Mesodermal cell (in vitro differentiated cells): ENCODE data around the gene TGFBR3.

Source experiments
- H3K27ac ChIP-seq: 2 replicates; pipeline ENCODE4 v1.7.0; 2013; ENCODE audit warnings: mild to moderate bottlenecking, low read depth, low read length, moderate library complexity; ENCODE audit not compliant: severe bottlenecking
- H3K36me3 ChIP-seq: 2 replicates; pipeline ENCODE4 v1.7.1; 2013; ENCODE audit warnings: mild to moderate bottlenecking, low read length, moderate library complexity; ENCODE audit not compliant: control insufficient read depth, insufficient read depth
- H3K4me1 ChIP-seq: one replicate; pipeline ENCODE4 v1.7.1; 2013; ENCODE audit warnings: mild to moderate bottlenecking, low read length; ENCODE audit not compliant: insufficient read depth, control insufficient read depth, poor library complexity, severe bottlenecking
- H3K4me3 ChIP-seq: 2 replicates; pipeline ENCODE4 v1.7.0; 2013; ENCODE audit warnings: low read length, control low read depth, mild to moderate bottlenecking; ENCODE audit not compliant: insufficient read depth, poor library complexity, severe bottlenecking; ENCODE audit errors: extremely low read depth
- H3K9me3 ChIP-seq: 2 replicates; pipeline ENCODE4 v1.7.1; 2013; ENCODE audit warnings: mild to moderate bottlenecking, low read length, moderate library complexity; ENCODE audit not compliant: control insufficient read depth
- WGBS, 2 experiments: methylation state at CpG; one replicate each; pipeline ENCODE4 v1.1.5; 2013; ENCODE audit warnings: missing lambda C conversion rate in 2 of 2; ENCODE audit not compliant: insufficient coverage in 2 of 2; 5-methylcytosine and 5-hydroxymethylcytosine counted together

Gene TGFBR3

DNA sequence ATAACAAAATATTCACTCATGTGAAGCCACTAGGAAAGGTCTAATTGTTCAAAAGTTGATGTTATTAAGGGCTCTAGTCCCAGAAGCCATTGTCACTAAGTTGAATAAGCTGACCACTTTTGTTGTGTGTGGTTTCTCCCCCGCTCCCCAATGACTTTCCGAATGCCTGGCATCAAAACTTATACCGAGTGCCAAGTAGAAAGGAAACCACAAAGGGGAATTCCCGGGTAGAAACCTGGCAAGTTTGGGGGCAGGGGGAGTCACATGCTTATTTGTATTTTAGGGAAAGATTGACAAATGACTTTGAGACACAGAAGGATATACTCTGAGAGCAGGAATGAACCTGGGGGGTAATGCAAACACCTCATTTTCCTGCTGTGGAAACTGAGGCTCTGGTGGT is 154.1 kb downstream of the TGFBR3 start:
- Histone ChIP-seq H3K4me1 (peaks cover 43% of the 10 kb centered on the region), H3K9me3 (no peaks in the 10 kb centered on the region), H3K27ac (no peak overlapping the region), H3K36me3 (peaks cover 8% of the 10 kb centered on the region), H3K4me3 (no peak overlapping the region)
- 93 to 100% methylated on average over 4 of the region's 4 CpGs for WGBS, 2 experiments

DNA sequence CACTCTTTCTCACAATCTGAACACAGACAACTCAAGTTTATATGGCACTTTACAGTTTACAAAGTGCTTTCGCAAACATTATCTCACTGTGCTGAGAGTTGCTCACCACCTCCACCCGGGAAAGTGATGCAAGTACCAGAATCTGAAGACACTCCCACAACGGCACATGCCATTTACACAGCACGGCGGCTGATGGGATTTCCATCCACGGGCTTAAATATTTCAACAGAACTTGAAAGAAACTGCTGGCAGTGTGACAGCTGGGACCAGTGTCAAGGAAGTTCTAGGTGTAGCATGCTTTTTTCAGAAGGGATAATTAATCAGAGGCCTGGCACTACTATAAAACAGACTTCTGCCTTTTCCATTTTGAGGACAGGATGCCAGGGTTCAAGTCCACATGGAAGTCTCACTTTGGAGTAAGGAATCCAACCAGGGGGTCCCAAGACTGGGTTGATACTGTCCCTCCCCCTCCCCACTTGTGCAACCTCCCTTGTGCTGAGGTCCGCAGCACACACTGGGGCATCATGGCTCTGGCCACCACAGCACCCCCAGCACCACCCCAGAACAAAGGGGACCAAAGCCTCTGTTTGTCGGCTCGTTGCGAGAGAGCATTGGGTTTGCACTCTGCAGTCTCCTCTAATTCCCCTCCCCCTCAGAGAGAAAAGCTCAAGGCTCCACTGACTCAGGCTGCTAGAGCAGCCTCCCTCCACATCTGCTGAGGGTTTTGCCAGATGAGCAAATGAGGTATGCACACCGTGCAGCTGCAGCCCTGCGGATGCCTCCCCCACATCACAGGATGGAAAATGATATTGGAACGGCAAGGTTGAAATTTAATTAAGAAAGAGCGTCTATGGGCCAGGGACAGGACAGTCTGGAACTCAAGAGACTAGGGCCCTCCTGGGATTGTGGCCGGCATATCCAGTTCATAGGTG is 154.9 kb downstream of the TGFBR3 start:
- 96 to 98% methylated on average over 7 to 8 of the region's 15 CpGs for WGBS, 2 experiments
- Histone ChIP-seq H3K9me3 (no peaks in the 10 kb centered on the region), H3K36me3 (peaks cover 8% of the 10 kb centered on the region), H3K27ac (no peak overlapping the region), H3K4me3 (no peak overlapping the region), H3K4me1 (peaks cover 37% of the 10 kb centered on the region)

DNA sequence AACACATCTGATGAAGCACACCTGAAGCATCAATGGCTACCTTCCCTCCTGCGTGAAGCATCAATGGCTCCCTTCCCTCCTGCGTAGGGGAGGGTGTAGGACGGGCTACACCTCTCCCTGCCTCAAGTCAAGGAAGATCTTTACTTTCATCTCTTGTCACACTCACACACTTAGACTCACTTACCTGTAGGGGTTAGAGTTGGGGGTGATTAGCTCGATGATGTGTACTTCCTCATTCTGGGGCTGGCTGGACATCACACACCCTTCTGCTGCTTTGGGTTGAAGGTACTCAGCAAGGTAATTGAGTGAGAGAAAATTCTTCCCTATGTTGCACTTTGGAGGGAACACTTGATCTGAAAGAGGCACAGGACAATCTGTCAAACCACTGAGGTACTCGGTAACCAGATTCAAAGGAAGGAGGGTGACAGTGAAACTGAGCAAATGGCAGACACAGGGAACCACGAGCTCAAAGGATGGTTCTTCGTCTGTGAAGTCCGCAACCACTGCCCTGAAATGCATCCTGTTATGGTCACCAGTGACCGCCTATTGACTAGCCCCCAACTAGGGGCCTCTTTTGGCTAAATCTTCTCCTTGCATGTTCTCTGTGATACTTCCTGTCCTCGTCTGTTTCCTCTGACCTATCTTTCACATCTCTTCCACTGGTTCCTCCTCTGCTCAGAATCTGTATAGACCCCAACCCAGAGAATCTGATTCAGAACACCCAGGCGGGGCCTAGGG is 156.2 kb downstream of the TGFBR3 start:
- H3K9me3 ChIP-seq = no peaks in the 10 kb centered on the region
- peaks cover 8% of the 10 kb centered on the region for H3K36me3 ChIP-seq
- H3K4me3 ChIP-seq = no peak overlapping the region
- H3K4me1 ChIP-seq = peaks cover 32% of the 10 kb centered on the region
- H3K27ac ChIP-seq = no peak overlapping the region
- 96 to 98% methylated on average over 8 of the region's 11 CpGs for WGBS, 2 experiments

DNA sequence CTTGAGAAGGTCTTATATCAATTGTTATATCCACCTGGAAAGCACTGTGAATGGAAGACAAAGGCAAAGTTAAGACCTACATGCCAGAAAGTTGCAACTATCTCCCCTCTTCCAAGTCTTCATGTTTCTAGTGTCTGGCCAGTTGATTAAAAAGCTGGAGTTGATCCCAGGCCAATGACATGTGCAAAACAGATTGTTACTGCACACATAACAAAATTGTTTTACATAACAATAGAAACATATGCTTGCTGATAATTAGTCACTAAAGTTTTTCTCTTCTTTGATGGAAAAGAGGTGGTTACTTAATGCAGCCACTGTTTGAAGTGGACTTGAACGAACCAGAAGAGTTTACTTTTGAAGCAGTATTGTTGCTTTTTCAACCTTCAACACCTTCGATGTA is 158.2 kb downstream of the TGFBR3 start:
- Histone ChIP-seq H3K27ac (no peak overlapping the region), H3K9me3 (no peaks in the 10 kb centered on the region), H3K4me3 (no peak overlapping the region), H3K4me1 (peaks cover 31% of the 10 kb centered on the region), H3K36me3 (peaks cover 4% of the 10 kb centered on the region)
- WGBS, 2 experiments = 92% methylated on average over 2 of the region's 2 CpGs; no CpG with 5 or more reads in 1 of the 2 experiments

DNA sequence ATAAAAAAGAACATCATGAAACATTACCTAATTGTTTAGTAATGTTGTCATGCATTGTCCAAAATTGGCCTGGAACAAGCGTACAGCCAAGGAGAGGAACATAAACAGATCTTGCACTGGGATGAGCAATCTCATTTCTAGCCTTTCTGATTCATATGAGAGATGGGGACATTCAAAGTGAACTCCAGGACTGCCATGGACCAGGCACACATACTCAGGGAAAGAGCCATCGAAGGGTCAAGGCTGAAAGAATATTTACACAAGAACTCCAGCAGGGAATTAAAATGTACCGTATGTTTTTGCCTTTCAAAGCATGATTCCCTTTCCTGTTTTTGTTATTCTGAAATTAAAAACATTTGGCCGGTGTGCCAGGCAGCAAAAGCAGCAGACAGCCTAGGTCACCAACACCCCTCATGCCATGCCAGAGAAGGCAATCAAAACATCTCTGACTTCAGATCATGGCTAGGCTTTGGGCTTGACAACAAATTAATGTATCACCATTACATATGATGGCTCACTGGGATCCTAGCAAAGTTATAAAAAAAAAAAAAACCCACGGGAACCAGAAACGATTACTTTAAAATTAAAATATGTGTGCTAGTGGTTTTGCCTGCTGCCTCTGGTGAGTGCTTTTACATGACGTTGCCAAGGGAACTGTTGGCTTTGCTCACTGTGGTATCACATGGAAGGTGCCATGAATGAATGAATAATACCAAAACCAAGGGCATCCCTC is 159.8 kb downstream of the TGFBR3 start:
- H3K27ac ChIP-seq = no peak overlapping the region
- H3K4me1 ChIP-seq = peaks cover 15% of the 10 kb centered on the region
- no peak overlapping the region for H3K4me3 ChIP-seq
- no peaks in the 10 kb centered on the region for H3K9me3 ChIP-seq
- 86 to 98% methylated on average over 4 to 6 of the region's 7 CpGs for WGBS, 2 experiments
- peaks cover 4% of the 10 kb centered on the region for H3K36me3 ChIP-seq

DNA sequence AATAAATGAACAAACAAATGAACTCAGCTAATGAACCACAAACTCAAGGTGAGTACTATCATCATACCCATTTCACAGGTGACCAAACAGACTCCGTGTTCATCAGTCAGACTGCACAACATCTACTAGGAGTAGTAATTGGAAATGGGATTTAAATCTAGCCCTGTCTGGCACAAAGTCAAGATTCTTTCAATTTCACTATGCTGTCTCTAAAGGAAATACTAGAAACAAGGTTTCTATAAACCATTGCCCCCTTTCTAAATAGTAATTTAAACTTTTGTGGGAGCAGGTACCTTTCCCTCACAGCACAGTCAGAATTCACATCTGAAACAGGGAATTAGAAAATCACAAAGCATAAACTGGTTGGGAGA is 160.3 kb downstream of the TGFBR3 start:
- H3K36me3 ChIP-seq = peaks cover 4% of the 10 kb centered on the region
- H3K4me1 ChIP-seq = peaks cover 9% of the 10 kb centered on the region
- H3K27ac ChIP-seq = no peak overlapping the region
- no CpG with 5 or more reads among the region's 1 CpG for whole genome bisulfite sequencing, 2 experiments
- H3K9me3 ChIP-seq = no peaks in the 10 kb centered on the region
- H3K4me3 ChIP-seq = no peak overlapping the region

DNA sequence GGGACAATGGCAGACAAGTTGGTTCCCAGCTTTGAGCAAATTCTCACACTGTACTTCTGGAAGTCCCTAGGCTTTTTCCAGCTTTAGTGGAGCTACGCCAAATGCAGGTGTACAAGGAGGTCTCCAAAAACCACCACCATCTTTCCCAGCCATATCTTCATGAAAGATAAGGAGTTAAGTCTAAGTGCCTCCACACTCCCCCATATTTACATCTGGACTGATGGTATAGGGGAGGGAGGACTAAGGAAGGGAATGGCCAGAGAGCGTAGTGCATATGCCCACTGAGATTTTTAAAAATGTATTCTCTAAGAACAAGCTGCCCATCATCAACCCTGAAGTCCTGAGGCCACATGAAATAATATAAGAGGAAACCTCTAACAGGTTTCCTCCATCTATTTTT is 161.3 kb downstream of the TGFBR3 start:
- Histone ChIP-seq H3K4me1 (peaks cover under 1% of the 10 kb centered on the region), H3K4me3 (no peak overlapping the region), H3K27ac (no peak overlapping the region), H3K9me3 (no peaks in the 10 kb centered on the region), H3K36me3 (peaks cover 4% of the 10 kb centered on the region)
- WGBS, 2 experiments = 83% methylated on average over 1 of the region's 2 CpGs; no CpG with 5 or more reads in 1 of the 2 experiments

DNA sequence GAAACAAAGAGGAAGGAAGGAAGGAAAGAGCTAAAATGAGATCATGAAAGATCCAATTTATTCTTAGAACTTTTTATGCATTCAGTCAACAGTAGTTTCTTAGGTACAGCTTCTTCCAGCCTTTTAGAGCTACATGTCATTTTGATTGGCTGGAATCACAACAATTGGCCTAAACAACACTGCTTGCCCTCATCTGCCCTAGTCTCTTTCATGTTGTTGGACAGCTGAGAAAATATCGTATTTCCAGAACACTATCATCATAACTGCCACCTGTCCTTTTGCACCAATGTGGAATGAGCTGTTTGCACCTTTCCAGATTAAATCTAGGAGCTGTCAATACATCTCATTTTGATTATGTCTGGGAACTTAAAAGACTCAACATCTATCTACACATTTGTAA is 161.7 kb downstream of the TGFBR3 start:
- Histone ChIP-seq H3K4me1 (no peaks in the 10 kb centered on the region), H3K9me3 (no peaks in the 10 kb centered on the region), H3K36me3 (peaks cover 1% of the 10 kb centered on the region), H3K27ac (no peak overlapping the region), H3K4me3 (no peak overlapping the region)
- WGBS, 2 experiments = 100% methylated on average over 1 of the region's 1 CpG; no CpG with 5 or more reads in 1 of the 2 experiments

DNA sequence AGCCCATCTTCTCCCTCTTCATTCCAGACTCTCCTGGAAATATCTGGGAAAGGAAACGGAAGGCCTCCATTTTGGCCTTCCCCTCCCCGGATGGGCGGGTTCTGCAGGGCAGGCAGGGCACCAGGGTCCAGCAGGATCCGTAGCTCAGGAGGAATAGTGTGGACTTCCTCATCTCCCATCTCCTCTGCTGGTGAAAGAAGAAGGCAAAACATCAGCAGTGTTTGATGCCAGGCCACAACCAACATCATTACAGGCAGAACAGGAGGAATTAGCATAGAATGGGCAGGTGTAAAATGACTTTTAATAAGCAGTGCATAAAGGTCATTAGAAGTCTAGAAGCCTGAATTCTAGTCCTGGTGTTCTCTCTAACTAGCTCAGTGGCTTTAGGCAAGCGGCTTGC is 165.9 kb downstream of the TGFBR3 start:
- Histone ChIP-seq H3K4me3 (no peak overlapping the region), H3K4me1 (no peaks in the 10 kb centered on the region), H3K36me3 (peaks cover 13% of the 10 kb centered on the region), H3K27ac (no peak overlapping the region), H3K9me3 (no peaks in the 10 kb centered on the region)
- WGBS, 2 experiments = 79% methylated on average over 2 of the region's 5 CpGs; no CpG with 5 or more reads in 1 of the 2 experiments

DNA sequence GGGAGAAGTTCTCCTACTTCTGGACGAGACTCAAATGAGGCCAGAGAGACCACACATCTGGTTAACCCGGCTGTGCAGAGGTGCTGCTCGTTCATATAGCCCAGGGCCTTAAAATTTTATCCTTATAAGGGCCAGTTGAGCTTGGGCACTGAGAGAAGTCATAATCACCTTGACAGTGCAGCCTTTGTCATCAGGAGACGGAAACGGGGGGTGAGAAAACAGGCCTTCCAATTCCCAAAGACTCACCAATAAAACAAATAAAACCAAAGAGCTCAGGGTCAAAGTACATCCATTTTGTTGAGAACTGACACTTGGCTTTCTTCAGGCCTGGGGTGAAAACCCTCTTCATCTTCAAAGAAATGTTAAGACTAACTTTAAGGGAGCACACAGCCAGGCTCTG is 167.1 kb downstream of the TGFBR3 start:
- Histone ChIP-seq H3K9me3 (no peaks in the 10 kb centered on the region), H3K4me3 (no peak overlapping the region), H3K4me1 (no peaks in the 10 kb centered on the region), H3K27ac (no peak overlapping the region), H3K36me3 (peaks cover 13% of the 10 kb centered on the region)
- 88 to 93% methylated on average over 3 of the region's 5 CpGs for WGBS, 2 experiments
